Left forelimb (tissue), 1 donor: ENCODE measurements around the gene PRRX2.
"Not testable (repeated sequence)": the region's sequence is repeated elsewhere in the genome, so short reads cannot be mapped to it uniquely, and the experiment has no call there.

Source experiments
- DNase-seq: peaks from one replicate; pipeline ENCODE4 v3.0.0-alpha.2; 2018; ENCODE audit warnings: low spot score

PRRX2 gene

GRCh38 chr9:129665389-129665775 is at the start of gene PRRX2:
PRRX2 (plus strand) TSS chr9:129665647; CDS start chr9:129665868, 221 bp downstream.
- DNase-seq = peak; percentile 79

DNA sequence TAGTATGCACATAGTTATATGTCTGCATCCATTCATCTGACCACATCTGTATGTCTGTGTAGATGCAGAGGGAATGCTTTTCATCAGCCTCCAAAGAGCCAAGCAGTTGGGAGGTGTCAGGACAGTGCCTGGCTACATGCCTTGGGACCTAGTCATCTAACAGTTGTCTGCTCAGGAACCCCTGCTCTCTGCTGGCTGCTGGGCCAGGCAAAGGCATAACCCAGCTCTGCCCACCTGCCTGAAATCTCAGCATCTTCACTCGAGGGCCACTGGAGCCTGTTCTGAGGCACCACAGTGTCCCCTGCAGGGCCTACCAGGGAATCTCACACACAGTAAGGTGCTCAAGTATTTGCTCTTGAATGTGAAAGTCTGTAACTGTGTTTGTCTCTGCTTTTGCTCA is 48.3 kb upstream of the PRRX2 start:
- DNase-seq = no peak

- no peak for DNase-seq
These were observed 45.4 kb upstream of the PRRX2 start for GRCh38 chr9:129619787-129620668.

GRCh38 chr9:129620669-129621295 is 44.7 kb upstream of the PRRX2 start, which contains the start of gene C9orf50:
C9orf50 (minus strand) TSS chr9:129621101; CDS start chr9:129620574, 527 bp downstream.
- no peak for DNase-seq

GRCh38 chr9:129623331-129623730 is 42.1 kb upstream of the PRRX2 start:
- DNase-seq = no peak

DNA sequence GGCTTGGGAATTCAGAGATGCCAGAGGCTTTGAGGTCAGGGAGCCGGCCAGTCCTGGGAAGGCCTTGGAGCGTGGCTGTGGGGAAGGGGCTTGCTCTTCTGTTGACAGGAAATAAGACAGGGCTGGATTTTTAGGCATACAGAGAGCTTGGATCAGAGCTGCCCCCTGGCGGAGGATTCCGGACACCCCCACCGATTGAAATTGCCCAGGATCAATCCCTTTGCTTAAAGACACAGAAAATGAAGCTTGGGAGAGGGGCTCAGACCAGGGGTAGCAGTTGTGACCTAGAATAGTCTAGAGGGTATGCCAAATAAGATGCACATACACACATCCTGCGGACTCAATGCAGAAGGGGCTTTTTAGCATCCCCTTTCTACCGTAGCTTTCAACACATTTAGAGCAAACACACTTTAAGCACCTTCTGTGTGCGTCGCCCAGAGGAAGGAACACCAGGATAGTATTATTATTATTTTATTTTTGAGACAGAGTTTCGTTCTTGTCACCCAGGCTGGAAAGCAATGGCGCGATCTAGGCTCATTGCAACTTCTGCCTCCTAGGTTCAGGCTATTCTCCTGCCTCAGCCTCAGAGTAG is 41.2 kb upstream of the PRRX2 start:
- DNase-seq = no peak

DNA sequence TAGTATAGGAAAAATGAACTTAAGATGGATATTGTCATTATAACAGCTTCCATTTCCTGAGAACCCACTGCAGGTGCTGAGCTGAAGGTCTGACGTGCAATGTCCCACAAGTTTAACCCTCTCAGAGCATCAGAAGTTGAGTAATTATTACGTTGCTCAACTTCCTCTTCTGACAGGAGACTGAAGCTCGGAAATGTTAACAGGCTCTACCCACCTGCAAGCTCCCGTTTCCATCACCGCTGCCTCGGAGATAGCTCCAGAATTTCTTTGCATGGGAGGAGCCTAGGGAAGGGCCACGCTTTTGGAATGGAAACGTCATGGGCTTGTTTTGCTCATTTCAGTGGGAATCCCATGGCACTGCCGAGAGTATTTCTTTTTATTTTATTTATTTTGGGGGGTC is 40.5 kb upstream of the PRRX2 start:
- no peak for DNase-seq

GRCh38 chr9:129626079-129626624 is 39.3 kb upstream of the PRRX2 start, which contains the start of gene NTMT1:
NTMT1 (plus strand) TSS chr9:129626163; CDS start chr9:129632704, 6,541 bp downstream.
- peak; percentile 94 for DNase-seq

GRCh38 chr9:129626625-129627284 is 38.7 kb upstream of the PRRX2 start:
- no peak for DNase-seq

GRCh38 chr9:129627556-129628440 is 37.6 kb upstream of the PRRX2 start:
- DNase-seq = no peak

DNA sequence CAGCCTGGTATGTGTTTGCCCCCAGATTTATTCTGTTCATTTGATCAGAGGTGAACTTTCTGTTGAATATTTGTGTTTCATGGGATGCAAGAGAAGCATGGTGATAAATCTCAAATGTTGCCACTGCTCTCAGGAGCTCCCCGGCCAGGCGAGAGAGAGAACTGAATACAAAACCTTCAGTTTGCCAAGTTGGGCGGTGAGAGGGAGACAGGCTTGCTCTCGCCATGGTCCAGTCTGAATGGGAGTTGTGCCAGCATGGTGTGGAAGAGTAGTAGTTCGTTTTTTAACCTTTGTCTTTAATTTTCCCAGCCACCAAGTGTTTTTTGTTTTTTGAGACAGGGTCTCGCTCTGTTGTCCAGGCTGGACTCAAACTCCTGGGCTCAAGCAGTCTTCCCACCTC is 36.7 kb upstream of the PRRX2 start:
- no peak for DNase-seq

GRCh38 chr9:129629251-129629820 is 36.1 kb upstream of the PRRX2 start:
- DNase-seq = no peak

DNA sequence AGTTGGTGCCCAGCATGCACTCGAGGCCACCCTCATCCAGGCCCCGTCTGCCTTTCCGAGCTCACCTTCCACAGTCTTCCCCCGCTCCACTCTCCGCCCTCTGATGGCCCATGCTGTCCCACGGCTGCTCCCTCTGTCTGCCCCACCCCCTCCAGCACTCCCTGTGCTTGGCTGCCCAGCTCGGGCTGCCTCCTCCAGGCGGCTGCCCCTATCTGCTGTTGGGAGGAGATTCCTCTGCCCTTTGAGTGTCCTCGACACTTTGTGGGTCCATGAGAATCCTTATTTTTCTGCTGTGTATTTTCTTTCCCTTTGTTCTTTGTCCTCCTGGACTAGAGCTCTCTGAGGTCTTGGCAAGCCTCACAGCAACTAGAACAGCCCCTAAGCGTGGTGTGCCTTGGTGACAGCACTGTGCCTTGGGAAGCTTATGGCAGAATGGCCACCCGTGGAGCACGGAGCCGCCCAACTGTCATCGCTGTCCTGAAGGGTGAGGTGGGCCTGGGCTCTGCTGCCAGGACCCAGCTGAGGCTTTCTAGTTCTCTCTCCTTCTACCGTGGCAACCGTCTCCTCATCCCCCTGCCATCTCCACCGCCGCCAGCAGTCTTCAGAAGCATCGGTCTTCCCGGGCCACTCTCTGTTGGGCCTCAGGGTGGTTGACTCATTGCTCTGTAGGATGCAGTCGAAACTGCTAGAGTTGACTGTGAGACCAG is 34.3 kb upstream of the PRRX2 start:
- DNase-seq = no peak

- DNase-seq = no peak
These were observed 33.7 kb upstream of the PRRX2 start for GRCh38 chr9:129631674-129632129.

- DNase-seq = no peak
These were observed 33.0 kb upstream of the PRRX2 start for GRCh38 chr9:129632460-129632859.

DNA sequence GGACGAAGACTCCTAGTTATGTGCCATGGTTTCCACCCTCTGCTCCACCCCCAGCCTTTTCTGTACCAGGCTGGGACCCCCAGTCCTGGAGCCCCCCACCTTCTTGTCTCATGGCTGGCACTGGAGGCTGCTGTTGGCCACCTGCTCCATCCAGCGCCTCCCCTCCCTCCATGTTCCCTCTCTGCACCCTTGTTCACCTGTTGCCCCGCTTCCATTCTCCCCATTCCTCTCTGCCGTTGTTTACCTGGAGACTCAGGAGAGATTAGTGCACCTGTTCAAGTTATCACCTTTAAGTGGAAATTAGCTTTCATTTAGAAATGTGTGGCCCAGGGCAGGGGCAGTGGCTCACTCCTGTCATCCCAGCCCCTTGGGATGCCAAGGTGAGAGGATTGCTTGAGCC is 32.2 kb upstream of the PRRX2 start:
- DNase-seq = no peak

GRCh38 chr9:129633848-129634247 is 31.6 kb upstream of the PRRX2 start:
- DNase-seq = no peak

- DNase-seq = no peak
These were observed 30.1 kb upstream of the PRRX2 start for GRCh38 chr9:129635099-129636065.

DNA sequence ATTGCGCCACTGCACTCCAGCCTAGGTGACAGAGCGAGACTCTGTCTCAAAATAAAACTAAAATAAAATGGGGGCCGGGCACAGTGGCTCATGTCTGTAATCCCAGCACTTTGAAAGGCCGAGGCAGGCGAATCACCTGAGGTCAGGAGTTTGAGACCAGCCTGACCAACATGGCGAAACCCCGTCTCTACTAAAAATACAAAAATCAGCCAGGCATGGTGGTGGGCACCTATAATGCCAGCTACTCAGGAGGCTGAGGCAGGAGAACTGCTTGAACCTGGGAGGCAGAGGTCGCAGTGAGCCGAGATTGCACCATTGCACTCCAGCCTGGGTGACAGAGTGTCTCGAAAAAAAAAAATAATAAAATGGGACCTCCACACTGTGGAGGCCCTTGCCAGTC is 29.1 kb upstream of the PRRX2 start:
- not testable (repeated sequence) for DNase-seq
